HG03196 (cell line): ENCODE results near the gene KCNQ1.

Experiments
- ATAC-seq: cut with Tn5 transposase; IDR thresholded peaks from one replicate; pipeline ENCODE4 v1.9.1; 2021; ENCODE audit not compliant: unreplicated experiment

KCNQ1 gene

DNA sequence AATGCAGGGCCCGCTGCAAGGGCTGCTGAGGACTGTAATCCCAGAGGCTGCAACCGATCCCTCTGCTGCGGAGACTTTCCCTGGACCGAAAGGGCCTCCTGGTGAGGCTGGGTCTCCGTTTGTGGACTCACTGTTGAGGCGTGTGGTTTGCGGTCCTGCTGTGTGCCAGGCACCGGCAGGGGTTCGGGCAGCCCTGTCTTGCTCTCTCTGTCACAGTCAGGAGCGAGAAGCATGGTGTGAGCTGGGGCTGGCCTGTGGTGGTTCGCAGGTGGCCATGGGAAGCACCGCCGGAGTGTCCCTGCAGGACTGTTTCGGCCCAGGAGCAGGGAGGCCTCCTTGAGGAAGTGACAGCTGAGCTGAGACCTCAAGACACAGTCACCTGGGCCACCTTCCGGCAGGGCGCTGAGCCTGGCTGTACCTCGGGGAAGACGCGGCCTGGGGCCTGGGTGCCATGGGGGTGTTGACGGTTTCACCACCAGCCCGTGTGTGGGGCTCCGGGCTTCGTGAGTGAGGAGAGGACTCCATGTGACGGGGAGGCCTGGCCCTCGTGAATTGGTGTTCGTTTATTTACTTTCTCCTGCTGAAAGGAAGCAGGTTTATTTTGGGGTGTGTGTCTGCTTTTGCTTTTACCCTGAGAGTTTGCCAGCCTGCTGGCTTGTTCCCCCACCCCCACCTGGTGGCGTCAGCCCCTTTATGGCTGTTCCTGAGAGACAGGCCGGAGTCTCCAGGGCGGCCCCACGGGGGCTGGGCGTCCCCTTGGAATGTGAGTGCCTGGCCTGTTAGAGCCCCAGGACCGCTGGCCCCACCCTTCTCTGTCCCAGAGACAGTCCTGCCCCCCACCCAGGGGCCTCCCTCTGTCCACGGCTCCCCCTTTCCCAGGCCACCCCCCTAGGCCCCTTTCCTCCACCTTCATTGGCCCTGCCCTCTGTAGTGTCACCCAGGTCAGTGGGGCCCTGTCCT, 132.5 kb downstream of the KCNQ1 start:
- ATAC-seq, result no peak

DNA sequence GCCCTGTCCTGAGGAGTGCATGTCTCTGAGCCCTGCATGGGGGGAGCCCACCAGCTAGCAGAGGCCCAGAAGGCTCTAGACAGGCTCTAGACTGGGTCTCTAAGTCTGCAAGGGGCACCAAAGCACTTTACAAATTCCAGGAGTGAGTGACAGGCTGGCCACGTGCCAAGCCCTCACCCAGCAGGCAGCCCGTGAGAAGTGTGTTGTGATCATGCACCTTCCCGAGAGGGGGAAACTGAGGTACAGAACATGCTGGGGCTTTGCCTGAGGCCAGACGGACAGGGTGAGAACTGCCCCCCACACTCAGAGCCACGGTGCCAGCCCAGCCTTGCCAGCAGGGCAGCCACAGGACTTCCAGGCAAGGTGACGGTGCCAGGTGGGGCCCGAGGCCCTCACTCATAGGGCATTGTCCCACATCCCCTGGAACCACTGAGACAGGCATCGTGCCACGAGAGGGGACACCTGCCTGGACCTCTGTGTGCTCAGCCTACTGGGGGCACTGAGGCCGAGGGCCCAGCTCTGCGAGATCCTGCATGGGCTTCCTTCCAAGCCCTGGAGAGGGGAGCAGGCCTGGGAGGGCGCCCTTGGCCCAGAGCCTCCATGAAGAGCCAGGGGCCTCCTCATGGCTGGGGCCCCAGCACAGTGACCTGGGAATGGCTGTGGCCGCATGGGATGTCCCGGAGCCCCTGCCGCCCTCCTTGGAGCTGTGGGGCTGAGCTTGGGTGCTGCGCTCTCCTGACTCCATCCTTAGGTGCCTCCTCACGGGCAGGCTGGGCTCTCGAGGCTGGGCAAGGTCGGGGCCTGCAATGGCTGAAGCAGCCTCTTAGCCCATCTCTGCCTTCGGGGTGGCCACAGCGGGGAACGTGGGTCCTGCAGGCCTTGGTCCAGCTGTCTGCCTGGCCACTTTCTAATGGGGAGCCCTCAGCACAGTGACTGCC, 133.5 kb downstream of the KCNQ1 start:
- ATAC-seq, result no peak

DNA sequence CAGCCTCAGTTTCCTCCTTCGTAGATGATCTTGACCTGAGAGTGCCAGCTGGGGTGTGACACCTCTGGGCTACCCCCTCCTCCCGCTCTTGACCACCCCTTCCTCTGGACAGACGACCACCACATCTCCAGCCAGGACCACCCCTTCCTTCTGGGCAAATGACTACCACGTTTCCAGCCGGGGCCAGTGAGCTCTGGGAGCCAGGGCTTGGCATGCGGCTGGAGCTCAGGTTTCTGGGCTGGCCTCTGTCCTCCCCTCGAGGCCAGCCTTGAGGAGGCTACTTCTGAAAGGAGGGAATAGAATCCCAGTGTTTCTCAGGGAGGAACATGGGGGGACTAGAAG, 134.1 kb downstream of the KCNQ1 start:
- no peak for ATAC-seq

GRCh38 chr11:2579315-2580060, 134.7 kb downstream of the KCNQ1 start:
- ATAC-seq, result no peak

- ATAC-seq, result no peak
Observed at GRCh38 chr11:2580061-2580421, 135.2 kb downstream of the KCNQ1 start.

- ATAC-seq, result no peak
Observed at GRCh38 chr11:2580571-2581001, 135.8 kb downstream of the KCNQ1 start.

- ATAC-seq, result no peak
Observed at GRCh38 chr11:2581151-2581930, 136.5 kb downstream of the KCNQ1 start.

DNA sequence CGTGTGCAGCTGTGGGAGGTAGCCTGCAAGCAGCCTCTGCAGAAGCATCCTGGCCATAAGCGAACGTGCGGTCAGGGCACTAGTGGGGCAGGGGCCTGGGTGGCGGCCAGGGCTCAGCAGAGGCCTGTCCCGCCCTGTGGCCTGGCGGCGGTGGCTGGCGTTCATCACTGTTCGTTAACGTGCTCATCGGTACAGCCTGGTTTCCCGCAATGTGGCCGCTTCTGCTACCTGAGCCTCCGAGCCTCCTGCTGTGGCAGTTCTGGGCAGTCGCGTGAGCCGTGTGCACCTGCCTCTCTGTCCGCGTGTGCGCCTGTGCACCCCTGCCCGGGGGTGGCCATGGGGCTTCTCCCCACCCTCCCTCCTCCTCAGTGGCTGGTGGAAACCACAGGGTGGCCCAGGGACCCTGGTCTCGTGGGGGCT, 137.1 kb downstream of the KCNQ1 start:
- no peak for ATAC-seq

GRCh38 chr11:2582351-2582945, 137.6 kb downstream of the KCNQ1 start:
- no peak for ATAC-seq

DNA sequence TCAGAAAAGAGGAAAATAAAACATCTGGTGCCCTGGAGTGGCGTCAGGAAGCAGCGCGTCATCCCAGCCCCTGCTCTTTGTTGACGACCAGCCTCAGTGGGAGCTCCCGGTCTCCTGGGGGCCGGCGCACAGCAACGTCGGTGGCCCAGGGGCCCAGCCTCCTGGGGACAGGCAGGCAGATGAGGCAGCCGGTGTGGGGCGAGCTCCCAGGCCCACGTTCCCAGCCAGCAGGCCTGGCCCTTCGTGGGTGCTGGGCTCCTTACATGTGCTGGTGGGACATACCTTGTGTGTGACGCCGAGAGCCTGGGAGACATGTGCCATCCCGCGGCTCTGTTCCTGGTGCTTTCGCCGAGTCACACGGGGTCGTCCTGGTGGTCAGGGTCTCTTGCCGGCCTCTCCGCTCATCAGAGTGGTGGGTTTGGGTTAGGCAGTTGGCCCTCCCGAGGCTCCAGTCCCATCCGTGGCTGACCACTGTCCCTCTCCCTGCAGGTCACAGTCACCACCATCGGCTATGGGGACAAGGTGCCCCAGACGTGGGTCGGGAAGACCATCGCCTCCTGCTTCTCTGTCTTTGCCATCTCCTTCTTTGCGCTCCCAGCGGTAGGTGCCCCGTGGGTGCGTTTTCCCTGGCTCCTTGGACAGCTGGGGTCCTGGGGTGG, 138.3 kb downstream of the KCNQ1 start:
- no peak for ATAC-seq

DNA sequence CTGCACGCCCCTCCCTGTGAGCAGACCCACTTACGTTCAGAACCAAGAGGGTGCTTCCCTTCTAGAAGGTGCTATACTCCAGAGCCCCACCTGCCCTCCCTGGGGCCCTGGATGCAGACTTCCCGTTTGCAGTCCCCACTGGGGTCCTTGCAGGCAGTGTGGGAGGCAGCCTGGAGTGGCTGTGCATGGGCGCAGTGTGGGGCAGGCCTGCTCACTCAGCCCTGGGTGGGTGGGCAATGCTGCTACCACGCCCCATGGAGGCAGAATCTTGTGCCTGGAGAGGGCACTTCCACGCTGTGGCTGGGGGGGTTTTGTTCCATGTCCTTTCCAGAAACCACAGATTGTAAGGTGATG, 138.8 kb downstream of the KCNQ1 start:
- ATAC-seq, result no peak

DNA sequence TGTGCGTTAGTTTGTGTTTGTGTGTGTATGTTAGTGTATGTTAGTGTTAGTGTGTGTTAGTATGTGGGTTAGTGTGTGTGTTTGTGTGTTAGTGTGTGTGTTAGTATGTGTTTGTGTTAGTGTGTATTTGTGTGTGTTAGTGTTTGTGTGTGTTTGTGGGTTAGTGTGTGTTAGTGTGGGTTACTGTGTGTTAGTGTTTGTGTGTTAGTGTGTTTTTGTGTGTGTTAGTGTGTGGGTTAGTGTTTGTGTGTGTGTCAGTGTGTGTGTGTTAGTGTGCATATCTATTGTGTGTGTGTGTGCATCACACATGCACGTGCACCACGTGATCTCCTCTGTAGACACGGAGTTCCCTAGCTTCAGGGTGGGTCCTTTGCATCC, 139.6 kb downstream of the KCNQ1 start:
- ATAC-seq, result no peak

DNA sequence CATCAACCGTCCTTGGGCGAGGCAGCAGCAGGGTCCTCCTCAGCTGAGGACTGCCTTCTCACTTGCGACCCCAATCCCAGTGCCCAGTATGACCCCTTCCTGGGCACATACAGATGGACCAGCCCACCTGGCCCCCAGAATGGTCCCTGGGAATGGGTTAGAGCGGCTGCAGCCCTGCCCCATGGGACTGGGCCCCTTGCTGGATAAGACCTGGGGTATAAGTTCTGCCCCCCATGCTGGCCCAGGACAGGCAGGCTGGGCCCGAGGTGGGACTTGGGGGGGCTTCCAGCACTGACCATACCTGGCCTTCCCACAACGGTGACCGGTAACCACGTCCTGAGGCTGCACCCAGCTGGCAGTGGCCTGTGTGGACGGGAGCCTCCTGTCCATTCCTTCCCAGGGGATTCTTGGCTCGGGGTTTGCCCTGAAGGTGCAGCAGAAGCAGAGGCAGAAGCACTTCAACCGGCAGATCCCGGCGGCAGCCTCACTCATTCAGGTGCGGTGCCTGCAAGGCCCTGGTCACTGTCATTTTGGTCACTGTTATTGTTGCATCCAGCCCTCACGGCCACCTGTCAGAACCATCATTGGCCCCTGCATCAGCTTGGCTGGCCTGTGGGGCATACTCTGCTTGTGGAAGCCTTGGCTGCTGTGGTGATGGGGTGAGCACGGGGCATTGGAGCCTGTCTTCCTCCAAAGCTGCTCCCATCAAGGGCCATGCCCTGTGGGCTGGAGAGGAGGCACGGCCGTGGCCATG, 140.2 kb downstream of the KCNQ1 start:
- ATAC-seq, result no peak

DNA sequence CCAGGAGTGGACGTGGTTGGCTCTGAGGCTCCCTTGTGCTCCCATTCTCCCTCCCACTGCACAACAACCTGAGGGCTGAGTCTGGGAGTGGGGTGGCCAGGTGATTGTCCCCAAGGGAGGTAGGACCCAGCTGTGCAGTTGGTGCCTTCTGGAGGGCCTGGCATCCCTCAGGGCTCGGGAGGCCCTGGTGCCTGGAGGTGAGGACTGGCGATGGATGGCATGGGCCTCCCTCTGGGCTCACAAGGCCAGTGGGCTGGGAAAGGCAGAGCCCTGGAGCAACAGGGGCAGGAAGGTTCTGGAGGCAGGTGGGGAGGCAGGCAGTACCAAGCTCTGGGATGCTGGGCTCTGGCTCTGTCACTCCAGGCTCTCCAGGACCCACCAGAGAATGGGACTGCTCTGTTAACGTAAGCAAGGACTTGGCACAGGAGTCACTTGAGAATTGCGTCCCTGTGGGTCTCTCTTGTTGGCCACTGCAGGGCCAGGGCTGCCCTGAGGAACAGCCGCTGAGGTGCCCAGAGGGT, 140.8 kb downstream of the KCNQ1 start:
- ATAC-seq, result no peak

- no peak for ATAC-seq
Observed at GRCh38 chr11:2586087-2586792, 141.4 kb downstream of the KCNQ1 start.

GRCh38 chr11:2586793-2587131, 142.0 kb downstream of the KCNQ1 start:
- no peak for ATAC-seq

- ATAC-seq, result no peak
Observed at GRCh38 chr11:2587132-2587930, 142.5 kb downstream of the KCNQ1 start.
